ENCODE measurements around the gene OR2B3.
"Not testable (repeated sequence)": the region's sequence is repeated elsewhere in the genome, so short reads cannot be mapped to it uniquely, and the experiment has no call there.

OR2B3 gene, protein sequence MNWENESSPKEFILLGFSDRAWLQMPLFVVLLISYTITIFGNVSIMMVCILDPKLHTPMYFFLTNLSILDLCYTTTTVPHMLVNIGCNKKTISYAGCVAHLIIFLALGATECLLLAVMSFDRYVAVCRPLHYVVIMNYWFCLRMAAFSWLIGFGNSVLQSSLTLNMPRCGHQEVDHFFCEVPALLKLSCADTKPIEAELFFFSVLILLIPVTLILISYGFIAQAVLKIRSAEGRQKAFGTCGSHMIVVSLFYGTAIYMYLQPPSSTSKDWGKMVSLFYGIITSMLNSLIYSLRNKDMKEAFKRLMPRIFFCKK

DNA sequence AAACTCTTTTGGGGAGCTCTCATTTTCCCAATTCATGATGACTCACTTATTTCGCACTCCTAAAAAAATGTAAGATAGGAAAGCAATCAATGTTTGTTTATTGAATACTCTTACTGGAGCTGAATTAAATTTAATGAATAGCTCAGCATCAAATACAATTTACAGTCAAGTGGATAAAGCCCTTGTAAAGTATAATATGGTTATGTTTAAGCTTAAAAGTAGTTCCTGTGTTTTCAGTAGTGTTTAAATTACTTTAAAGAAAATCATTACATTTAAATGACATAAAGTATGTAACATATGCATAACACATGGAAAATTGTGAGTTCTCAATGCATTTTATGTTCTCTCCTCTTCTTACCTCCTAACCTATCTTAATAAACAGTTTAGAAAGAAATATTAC lies at the start of gene OR2B3:
Gene OR2B3, minus strand, starts transcription at position 101 of the 400 bp plus-strand sequence. Its CDS starts 65 bp downstream, at position 36.
- DNase-seq: no peak

DNA sequence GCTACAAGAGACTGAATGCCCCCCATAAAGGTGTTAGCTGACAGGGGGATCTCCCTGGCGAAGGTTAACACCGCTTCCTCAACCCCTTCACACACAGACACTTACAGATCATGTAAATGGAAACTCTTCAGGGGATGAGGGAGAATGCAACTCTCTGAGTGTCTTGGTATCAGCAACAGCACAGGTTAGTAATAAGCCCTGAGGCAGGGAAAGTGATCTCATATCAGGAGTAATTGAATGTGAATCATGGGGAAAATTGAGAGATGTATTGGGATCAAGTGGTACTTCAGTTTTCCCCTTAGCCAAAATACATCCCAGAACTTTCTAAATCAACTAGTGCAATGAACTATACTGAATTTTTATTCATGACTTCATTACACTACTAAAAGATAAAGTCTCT lies 44.6 kb upstream of the OR2B3 start:
- DNase-seq: no peak

GRCh38 chr6:29130644-29131043 lies 43.5 kb upstream of the OR2B3 start:
- no peak for DNase-seq

- DNase-seq: no peak
Measured at GRCh38 chr6:29129326-29130012, 42.4 kb upstream of the OR2B3 start.

DNA sequence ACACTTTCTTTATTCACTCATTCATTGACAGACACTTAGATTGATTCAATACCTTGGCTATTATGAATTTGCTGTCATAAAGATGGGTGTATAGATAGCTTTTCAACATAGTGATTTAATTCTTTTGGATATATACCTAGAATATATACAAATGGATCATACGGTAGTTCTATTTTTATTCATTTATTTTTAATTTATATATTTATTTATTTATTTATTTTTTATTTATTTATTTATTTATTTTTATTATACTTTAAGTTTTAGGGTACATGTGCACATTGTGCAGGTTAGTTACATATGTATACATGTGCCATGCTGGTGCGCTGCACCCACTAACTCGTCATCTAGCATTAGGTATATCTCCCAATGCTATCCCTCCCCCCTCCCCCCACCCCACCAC lies 27.9 kb upstream of the OR2B3 start:
- DNase-seq: not testable (repeated sequence)

GRCh38 chr6:29112135-29112534 lies 25.0 kb upstream of the OR2B3 start:
- no peak for DNase-seq

DNA sequence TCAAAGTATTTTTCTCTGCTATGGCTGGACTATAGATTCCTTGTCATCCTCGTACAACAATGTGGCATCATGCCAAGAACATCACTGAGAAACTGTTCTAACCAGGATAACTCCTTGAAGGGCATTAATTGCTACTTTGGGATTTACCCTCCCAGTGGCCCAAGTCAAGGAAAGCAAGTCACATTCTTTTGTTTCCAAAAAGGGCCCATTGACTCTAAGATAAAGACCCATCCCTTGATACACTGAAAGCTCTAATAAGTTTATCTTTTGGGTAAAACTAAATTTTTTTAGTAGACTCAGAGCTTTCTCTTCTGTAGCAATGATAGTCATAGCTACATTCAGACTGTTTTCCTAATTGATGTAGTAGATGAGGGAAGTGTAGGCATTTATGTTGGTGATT lies 20.6 kb upstream of the OR2B3 start, which contains the start of gene OR2J3:
Gene OR2J3, plus strand, starts transcription at position 301 of the 400 bp plus-strand sequence. CDS start 3,833 bp downstream, outside the sequence.
- DNase-seq: no peak

DNA sequence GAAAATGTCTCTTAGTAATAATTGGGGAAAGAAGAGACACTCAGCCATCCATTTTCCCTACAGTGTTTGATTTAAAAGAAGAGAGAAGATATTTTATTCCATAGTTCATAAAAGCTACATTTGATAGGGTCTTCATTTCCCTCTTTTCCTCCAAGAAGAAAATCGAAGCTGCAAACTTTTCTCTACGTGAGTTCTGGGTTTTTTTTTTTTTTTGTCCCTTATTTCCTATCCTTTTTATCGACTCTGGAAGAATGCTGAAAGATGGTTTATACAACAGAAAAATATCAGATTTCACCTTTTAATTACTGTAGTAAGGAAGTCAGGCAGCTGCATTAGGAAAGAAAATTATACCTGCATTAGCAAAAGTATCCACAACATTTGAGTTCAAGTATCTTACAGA lies 12.1 kb upstream of the OR2B3 start, which contains the start of gene OR2J1:
Gene OR2J1, plus strand, starts transcription at position 301 of the 400 bp plus-strand sequence. CDS start 1,453 bp downstream, outside the sequence.
- no peak for DNase-seq

GRCh38 chr6:29097803-29098202 lies 10.7 kb upstream of the OR2B3 start:
- no peak for DNase-seq

GRCh38 chr6:29092957-29093356 lies 5.8 kb upstream of the OR2B3 start:
- no peak for DNase-seq

- DNase-seq: no peak
Measured at GRCh38 chr6:29082457-29082856, 4.7 kb downstream of the OR2B3 start.

- DNase-seq: no peak
Measured at GRCh38 chr6:29081312-29081711, 5.8 kb downstream of the OR2B3 start.

GRCh38 chr6:29079203-29079602 lies 7.9 kb downstream of the OR2B3 start:
- no peak for DNase-seq

DNA sequence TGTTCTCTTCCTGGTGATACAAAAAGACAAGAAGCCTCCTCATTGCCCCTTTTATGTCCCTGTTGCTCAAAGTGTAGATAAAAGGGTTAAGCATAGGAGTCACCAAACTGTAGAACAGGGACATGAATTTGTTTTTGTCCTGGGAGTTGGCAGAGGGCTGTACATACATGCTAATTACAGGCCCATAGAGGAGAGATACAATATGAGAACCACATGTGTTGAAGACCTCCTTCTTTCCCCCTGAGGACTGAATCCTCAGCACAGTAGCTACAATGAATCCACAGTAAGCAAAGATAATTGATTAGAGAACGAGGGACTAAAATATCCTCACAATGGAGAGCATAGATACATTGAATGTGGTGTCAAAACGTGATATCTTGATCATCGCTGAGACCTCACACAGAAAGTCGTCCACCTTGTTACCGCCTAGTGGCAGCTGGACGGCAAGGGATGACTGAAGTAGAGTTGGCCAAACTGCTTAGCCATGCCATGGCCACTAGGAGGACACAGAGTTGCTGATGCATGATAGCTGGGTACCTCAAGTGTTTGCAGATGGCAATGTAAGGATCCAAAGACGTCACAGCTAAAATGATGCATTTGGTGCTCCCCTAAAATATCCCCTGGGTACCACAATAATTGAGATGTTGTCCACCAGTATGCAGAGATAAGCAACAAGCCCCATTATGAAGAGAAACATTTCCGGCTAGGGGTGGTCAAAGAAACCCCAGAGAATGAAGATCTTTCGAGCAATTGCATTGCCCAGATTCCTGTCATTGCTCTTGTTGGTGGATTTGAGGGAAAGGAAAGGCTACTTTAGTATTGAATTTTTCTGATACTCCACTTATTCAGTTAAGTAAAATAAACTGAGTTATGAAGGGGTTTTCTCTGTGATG lies 15.0 kb downstream of the OR2B3 start:
- DNase-seq: no peak

DNA sequence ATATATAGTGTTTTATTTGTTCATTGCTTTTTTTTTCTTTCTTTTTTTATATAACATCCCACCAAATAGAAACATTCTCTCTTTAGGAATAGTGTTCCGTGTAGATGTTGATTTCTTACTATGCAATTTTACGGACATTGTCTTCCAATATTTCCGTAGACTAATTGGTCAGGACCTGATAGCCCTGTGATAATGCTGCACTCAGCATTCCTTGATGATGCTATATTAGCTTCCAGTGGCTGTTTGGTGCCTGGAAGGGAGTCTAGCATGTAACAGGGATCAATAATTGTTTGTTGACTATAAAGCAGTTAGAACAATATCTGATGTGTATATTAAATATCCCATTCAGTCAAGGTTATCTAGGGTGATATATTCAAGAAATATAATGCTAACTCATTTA lies 35.4 kb downstream of the OR2B3 start:
- no peak for DNase-seq

DNA sequence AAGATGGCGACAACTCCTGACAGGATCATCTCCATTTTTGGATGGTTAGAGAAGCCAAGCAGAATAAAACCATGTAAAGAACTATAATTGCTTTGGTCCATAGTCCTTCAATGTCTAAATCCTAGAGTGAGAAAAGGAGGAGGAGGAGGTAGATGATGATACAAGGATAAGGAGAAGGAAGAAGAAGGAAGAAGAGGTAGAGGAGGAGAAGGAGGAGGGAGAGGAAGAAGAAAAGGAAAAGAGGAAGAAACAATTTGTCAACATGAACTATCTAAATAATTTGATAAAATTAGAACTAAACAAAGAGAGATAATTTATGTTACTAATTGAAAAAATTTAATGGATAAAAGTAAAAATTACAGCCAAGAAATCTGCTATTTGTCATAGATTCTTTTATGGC lies 42.0 kb downstream of the OR2B3 start, which contains the start of gene OR2W1:
Gene OR2W1, minus strand, starts transcription at position 101 of the 400 bp plus-strand sequence. Its CDS starts 0 bp downstream, at position 101.
- DNase-seq: no peak
